DND-41 (cell line): ENCODE results near the gene ACAD11.

ENCODE experiments used
- ATAC-seq: fragments of 200-7000 bp; cut with Tn5 transposase; 3 replicates; pipeline ENCODE4 v1.9.1; 2021; ENCODE audit warnings: low read depth; ENCODE audit not compliant: insufficient read depth
- DNase-seq: peaks from one replicate; pipeline ENCODE4 v3.0.0-alpha.2; 2020
- H2AFZ ChIP-seq: 2 replicates; pipeline ENCODE4 v1.6.0; 2012; ENCODE audit warnings: low read depth, low read length
- H3K27ac ChIP-seq: 2 replicates; pipeline ENCODE4 v1.5.1; 2012; ENCODE audit warnings: low read length, inconsistent platforms
- H3K27me3 ChIP-seq: fragments of 200-600 bp; sonication (generic); 2 replicates; pipeline ENCODE4 v1.6.0; 2012; ENCODE audit warnings: low read length, mild to moderate bottlenecking, inconsistent platforms; ENCODE audit not compliant: insufficient read depth, poor library complexity
- H3K36me3 ChIP-seq: 2 replicates; pipeline ENCODE4 v1.5.1; 2012; ENCODE audit warnings: low read length, inconsistent platforms; ENCODE audit not compliant: insufficient read depth
- H3K4me1 ChIP-seq: 2 replicates; pipeline ENCODE4 v1.5.1; 2012; ENCODE audit warnings: mild to moderate bottlenecking, low read length; ENCODE audit not compliant: insufficient read depth
- H3K4me2 ChIP-seq: 2 replicates; pipeline ENCODE4 v1.6.0; 2012; ENCODE audit warnings: mild to moderate bottlenecking, moderate library complexity, low read length, inconsistent platforms; ENCODE audit not compliant: insufficient read depth
- H3K4me3 ChIP-seq, 2 experiments: fragments of 200-600 bp in 1 of 2; shearing (Covaris generic) in 1 of 2; 2 replicates each; pipeline ENCODE4 v1.5.1; 2012 to 2016; ENCODE audit warnings: inconsistent platforms in 2 of 2, low read length in 2 of 2, mild to moderate bottlenecking in 2 of 2, low read depth in 1 of 2, moderate library complexity in 1 of 2
- H3K79me2 ChIP-seq: 2 replicates; pipeline ENCODE4 v1.6.0; 2012; ENCODE audit warnings: low read length, inconsistent platforms; ENCODE audit not compliant: insufficient read depth
- H3K9ac ChIP-seq: 2 replicates; pipeline ENCODE4 v1.6.0; 2012; ENCODE audit warnings: low read depth, mild to moderate bottlenecking, inconsistent platforms, low read length, moderate library complexity
- H3K9me3 ChIP-seq: 2 replicates; pipeline ENCODE4 v1.5.1; 2012; ENCODE audit warnings: low read length, moderate library complexity, mild to moderate bottlenecking, inconsistent platforms; ENCODE audit not compliant: insufficient read depth, severe bottlenecking
- H4K20me1 ChIP-seq: 2 replicates; pipeline ENCODE4 v1.6.0; 2012; ENCODE audit warnings: low read length; ENCODE audit not compliant: insufficient read depth
- CTCF ChIP-seq: IDR thresholded peaks from 2 replicates; pipeline ENCODE4 v1.5.1; 2012; ENCODE audit warnings: borderline replicate concordance, low read length, moderate library complexity, mild to moderate bottlenecking; ENCODE audit not compliant: poor library complexity, severe bottlenecking; ENCODE audit errors: extremely low read depth
- EZH2 ChIP-seq: IDR thresholded peaks from 3 replicates; pipeline ENCODE4 v1.6.1; 2012; ENCODE audit warnings: borderline replicate concordance, low read depth, mild to moderate bottlenecking, moderate library complexity, low read length, inconsistent platforms; ENCODE audit not compliant: severe bottlenecking

The ACAD11 gene

GRCh38 chr3:132679911-132680310, 20.3 kb upstream of the ACAD11 start:
- Histone ChIP-seq H3K27me3 (no peaks in the 10 kb centered on the region), H3K36me3 (peaks cover 59% of the 10 kb centered on the region), H3K79me2 (no peaks in the 10 kb centered on the region), H3K4me3 (no peak overlapping the region), H4K20me1 (no peaks in the 10 kb centered on the region), H3K4me2 (no peak overlapping the region), H3K4me1 (no peaks in the 10 kb centered on the region), H3K9ac (no peak overlapping the region), H3K9me3 (no peaks in the 10 kb centered on the region), H2AFZ (no peak overlapping the region), H3K27ac (no peak overlapping the region)
- DNase-seq = no peak
- TF ChIP-seq EZH2 (no peak), CTCF (no peak)
- no peak for ATAC-seq

- H3K9me3 ChIP-seq = no peaks in the 10 kb centered on the region
- no peaks in the 10 kb centered on the region for H3K4me1 ChIP-seq
- no peak overlapping the region for H3K4me2 ChIP-seq
- no peak for TF ChIP-seq CTCF
- TF ChIP-seq EZH2 = no peak
- no peaks in the 10 kb centered on the region for H3K27me3 ChIP-seq
- no peaks in the 10 kb centered on the region for H4K20me1 ChIP-seq
- no peak overlapping the region for H3K9ac ChIP-seq
- H3K79me2 ChIP-seq = no peaks in the 10 kb centered on the region
- H3K27ac ChIP-seq = no peak overlapping the region
- no peak overlapping the region for H3K4me3 ChIP-seq
- DNase-seq = no peak
- H2AFZ ChIP-seq = no peak overlapping the region
- ATAC-seq = no peak
- peaks cover 68% of the 10 kb centered on the region for H3K36me3 ChIP-seq
Measured at GRCh38 chr3:132675408-132675807, 15.8 kb upstream of the ACAD11 start.

- Histone ChIP-seq H3K79me2 (peaks cover 16% of the 10 kb centered on the region), H3K27ac (no peak overlapping the region), H4K20me1 (no peaks in the 10 kb centered on the region; the same call in 1 of the 2 replicates), H3K9me3 (no peaks in the 10 kb centered on the region), H2AFZ (no peak overlapping the region), H3K27me3 (no peaks in the 10 kb centered on the region), H3K36me3 (peaks cover 68% of the 10 kb centered on the region), H3K9ac (no peak overlapping the region), H3K4me2 (no peak overlapping the region), H3K4me3 (no peak overlapping the region), H3K4me1 (no peaks in the 10 kb centered on the region)
- no peak for ATAC-seq
- DNase-seq = no peak
- no peak for TF ChIP-seq CTCF
- no peak for TF ChIP-seq EZH2
Measured at GRCh38 chr3:132669256-132669777, 9.7 kb upstream of the ACAD11 start.
